IPS-18a (cell line): ENCODE measurements around the gene CTSW.

Experiments
- H3K27ac ChIP-seq: one replicate; pipeline ENCODE4 v1.5.1; 2013; ENCODE audit warnings: low read length
- H3K27me3 ChIP-seq: one replicate; pipeline ENCODE4 v1.6.1; 2013; ENCODE audit warnings: mild to moderate bottlenecking, low read length; ENCODE audit not compliant: control insufficient read depth, insufficient read depth
- H3K36me3 ChIP-seq: one replicate; pipeline ENCODE4 v1.6.1; 2013; ENCODE audit warnings: low read depth, low read length; ENCODE audit not compliant: control insufficient read depth
- H3K4me1 ChIP-seq: one replicate; pipeline ENCODE4 v1.6.1; 2013; ENCODE audit warnings: low read depth, low read length; ENCODE audit not compliant: control insufficient read depth
- H3K4me3 ChIP-seq: one replicate; pipeline ENCODE4 v1.5.1; 2013; ENCODE audit warnings: low read length
- H3K9ac ChIP-seq: one replicate; pipeline ENCODE4 v1.6.1; 2013; ENCODE audit warnings: mild to moderate bottlenecking, low read length, moderate library complexity
- H3K9me3 ChIP-seq: one replicate; pipeline ENCODE4 v1.6.1; 2013; ENCODE audit warnings: low read depth, low read length; ENCODE audit not compliant: control insufficient read depth

CTSW gene

GRCh38 chr11:65931773-65932557 is 52.3 kb downstream of the CTSW start:
- Histone ChIP-seq H3K36me3 (no peaks in the 10 kb centered on the region), H3K27me3 (no peaks in the 10 kb centered on the region), H3K9me3 (no peaks in the 10 kb centered on the region), H3K4me1 (peaks cover 4% of the 10 kb centered on the region), H3K9ac (no peak overlapping the region), H3K4me3 (no peak overlapping the region), H3K27ac (no peak overlapping the region)

GRCh38 chr11:65932558-65932919 is 52.9 kb downstream of the CTSW start:
- Histone ChIP-seq H3K4me1 (peaks cover 4% of the 10 kb centered on the region), H3K4me3 (no peak overlapping the region), H3K9ac (no peak overlapping the region), H3K36me3 (no peaks in the 10 kb centered on the region), H3K27ac (no peak overlapping the region), H3K9me3 (no peaks in the 10 kb centered on the region), H3K27me3 (no peaks in the 10 kb centered on the region)
